ENCODE results near the gene OSGIN1. TPM values are rescaled to one million over a fixed set of nuclear protein-coding genes. Genes with fewer than 3 reads are reported as not detected.
A peak's percentile ranks its signal among the peaks of the same experiment; 100 is the strongest.

Gene OSGIN1
- total RNA-seq, 1 donor from 2014 or later: 19.0 TPM

DNA sequence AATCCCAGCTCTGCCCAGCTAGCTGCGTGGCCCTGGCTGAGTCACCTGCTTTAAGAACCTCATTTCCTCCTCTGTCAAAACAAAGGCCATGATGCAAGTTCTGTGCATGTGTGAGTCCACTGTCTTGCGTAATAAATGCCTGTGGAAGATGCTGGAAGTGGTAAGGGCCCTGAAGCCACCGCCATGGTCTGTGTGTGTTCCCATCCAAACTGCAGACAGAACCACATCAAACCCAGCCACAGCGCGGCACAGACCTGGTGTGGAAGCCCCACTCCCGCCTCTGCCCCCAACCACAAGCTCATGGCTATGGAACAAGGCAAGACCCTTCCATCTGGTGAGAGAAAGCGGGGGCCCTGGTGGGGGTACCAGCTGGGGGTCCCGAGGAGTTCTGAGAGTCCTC, 41.0 kb downstream of the OSGIN1 start:
- H3K9me3 ChIP-seq: no peaks in the 10 kb centered on the region
- DNase-seq: peak; percentile 60
- ATAC-seq: peak; percentile 42
- H3K4me1 ChIP-seq: no peaks in the 10 kb centered on the region
- no peaks in the 10 kb centered on the region for H3K36me3 ChIP-seq
- H3K27me3 ChIP-seq: peaks cover 15% of the 10 kb centered on the region
- H3K27ac ChIP-seq: no peak overlapping the region
- intact Hi-C loops (cut with DNase I): no loop called here
- H3K4me3 ChIP-seq: no peak overlapping the region
- TF ChIP-seq, protein P1, sequence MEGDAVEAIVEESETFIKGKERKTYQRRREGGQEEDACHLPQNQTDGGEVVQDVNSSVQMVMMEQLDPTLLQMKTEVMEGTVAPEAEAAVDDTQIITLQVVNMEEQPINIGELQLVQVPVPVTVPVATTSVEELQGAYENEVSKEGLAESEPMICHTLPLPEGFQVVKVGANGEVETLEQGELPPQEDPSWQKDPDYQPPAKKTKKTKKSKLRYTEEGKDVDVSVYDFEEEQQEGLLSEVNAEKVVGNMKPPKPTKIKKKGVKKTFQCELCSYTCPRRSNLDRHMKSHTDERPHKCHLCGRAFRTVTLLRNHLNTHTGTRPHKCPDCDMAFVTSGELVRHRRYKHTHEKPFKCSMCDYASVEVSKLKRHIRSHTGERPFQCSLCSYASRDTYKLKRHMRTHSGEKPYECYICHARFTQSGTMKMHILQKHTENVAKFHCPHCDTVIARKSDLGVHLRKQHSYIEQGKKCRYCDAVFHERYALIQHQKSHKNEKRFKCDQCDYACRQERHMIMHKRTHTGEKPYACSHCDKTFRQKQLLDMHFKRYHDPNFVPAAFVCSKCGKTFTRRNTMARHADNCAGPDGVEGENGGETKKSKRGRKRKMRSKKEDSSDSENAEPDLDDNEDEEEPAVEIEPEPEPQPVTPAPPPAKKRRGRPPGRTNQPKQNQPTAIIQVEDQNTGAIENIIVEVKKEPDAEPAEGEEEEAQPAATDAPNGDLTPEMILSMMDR (IDR thresholded peaks at IDR 0.05): no peak

DNA sequence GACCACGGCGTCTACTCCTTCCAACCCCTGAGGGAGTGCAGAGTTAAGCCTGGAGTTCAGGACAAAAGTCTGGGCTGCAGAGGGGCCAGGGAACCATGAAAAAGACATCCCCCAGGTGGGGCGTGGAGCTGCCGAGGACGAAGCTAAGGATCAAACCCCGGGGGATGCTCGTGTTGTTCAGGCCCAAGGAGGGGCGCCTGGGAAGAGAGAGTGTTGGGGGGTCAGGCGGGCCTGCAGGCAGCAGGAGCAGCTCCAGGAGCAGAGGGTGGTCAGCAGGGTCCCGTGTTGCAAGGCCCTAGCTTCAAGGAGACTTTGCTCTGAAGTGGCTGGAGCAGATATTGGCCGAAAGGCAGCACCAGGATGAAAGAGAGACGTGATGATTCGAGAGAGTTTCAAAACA, 41.7 kb downstream of the OSGIN1 start:
- no peaks in the 10 kb centered on the region for H3K9me3 ChIP-seq
- H3K27me3 ChIP-seq: peaks cover 21% of the 10 kb centered on the region
- H3K4me1 ChIP-seq: no peaks in the 10 kb centered on the region
- H3K4me3 ChIP-seq: no peak overlapping the region
- TF ChIP-seq, protein P1 (IDR thresholded peaks at IDR 0.05): no peak
- H3K36me3 ChIP-seq: no peaks in the 10 kb centered on the region
- no peak for DNase-seq
- H3K27ac ChIP-seq: no peak overlapping the region
- intact Hi-C loops (cut with DNase I): no loop called here
- no peak for ATAC-seq

DNA sequence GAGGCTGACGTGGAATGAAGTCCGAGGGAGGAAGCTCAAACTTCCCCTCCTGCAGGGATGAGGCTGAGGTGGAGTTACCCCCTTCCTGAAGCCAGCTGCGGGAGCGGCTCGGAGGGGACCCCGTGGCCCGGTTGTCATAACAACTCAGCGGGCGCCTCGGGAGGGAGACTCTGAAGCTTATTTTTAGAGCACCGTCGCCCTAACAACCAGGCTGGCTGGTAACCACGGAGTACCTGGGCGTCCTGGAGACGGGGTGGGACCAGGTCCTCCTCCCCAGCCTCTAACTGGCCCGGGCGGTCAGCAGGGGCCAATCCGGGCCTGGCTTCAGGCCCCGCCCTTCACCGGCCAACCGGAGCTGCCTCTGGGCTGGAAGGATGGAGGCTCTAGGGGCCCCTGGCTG, 42.7 kb downstream of the OSGIN1 start:
- DNase-seq (no peak), ATAC-seq (peak; percentile 79)
- intact Hi-C loops (cut with DNase I): no loop called here
- Histone ChIP-seq H3K4me3 (no peak overlapping the region), H3K36me3 (no peaks in the 10 kb centered on the region), H3K4me1 (no peaks in the 10 kb centered on the region), H3K9me3 (no peaks in the 10 kb centered on the region), H3K27ac (no peak overlapping the region), H3K27me3 (peaks cover 23% of the 10 kb centered on the region)
- TF ChIP-seq, protein P1 (IDR thresholded peaks at IDR 0.05): no peak

DNA sequence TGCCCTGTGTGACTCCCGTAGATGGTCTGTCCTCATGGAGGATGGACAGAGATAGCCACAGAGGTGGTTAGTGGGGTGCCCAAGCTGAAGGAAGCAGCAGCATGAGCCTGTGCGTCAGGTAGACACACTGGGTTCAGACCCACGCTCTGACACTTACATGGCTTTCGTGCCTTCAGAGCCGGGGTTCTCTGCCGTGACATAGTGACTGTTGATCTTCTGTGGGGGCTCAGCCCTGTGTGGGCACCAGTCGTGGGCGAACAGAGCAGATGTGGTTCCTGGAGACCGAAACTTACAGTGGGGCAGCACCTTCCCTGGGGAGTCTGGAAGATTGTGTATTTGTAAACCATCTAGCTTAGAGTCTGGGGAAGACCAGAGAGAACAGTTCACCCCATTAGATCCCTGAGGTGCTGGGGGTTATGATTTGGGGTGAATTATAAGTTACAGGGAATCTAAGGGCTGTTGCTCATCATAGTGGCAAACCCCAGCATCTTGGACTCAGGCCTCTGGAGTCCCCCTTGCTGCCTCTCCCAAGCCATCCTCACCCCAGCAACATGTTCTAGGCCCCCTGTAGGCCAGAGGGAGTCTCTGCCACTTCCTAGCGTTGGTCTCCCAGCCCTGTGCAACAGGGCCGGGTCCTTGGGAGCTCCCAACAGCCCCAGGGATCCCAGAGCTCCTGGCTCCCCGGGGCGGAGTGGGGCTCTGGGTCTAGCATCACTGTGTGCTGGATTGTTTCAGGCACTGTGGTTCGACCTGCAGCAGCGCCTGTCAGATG, 43.6 kb downstream of the OSGIN1 start:
- Histone ChIP-seq H3K9me3 (no peaks in the 10 kb centered on the region), H3K36me3 (no peaks in the 10 kb centered on the region), H3K4me3 (no peak overlapping the region), H3K27ac (no peak overlapping the region), H3K27me3 (peaks cover 23% of the 10 kb centered on the region), H3K4me1 (no peaks in the 10 kb centered on the region)
- no peak for ATAC-seq
- TF ChIP-seq, protein P1 (IDR thresholded peaks at IDR 0.05): no peak
- intact Hi-C loops (cut with DNase I): no loop called here
- no peak for DNase-seq

DNA sequence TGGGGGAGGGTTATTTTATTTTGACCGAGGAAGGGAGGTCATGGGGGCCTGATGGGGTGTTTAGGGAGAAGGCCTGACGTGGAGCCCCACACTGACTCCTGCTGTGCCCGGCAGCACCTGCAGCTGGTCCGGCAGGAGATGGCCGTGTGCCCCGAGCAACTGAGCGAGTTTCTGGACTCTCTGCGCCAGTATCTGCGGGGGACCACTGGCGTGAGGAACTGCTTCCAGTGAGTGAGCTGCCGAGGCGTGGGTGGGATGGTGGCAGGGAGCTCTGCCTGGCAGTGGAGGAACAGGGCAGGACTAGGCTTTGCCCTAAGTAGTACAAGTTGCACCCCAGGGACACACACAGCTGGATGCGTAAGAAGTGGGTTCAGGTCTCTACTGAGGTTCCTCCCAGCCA, 45.1 kb downstream of the OSGIN1 start:
- H3K27ac ChIP-seq: no peak overlapping the region
- H3K27me3 ChIP-seq: peaks cover 25% of the 10 kb centered on the region
- H3K4me3 ChIP-seq: no peak overlapping the region
- no peaks in the 10 kb centered on the region for H3K4me1 ChIP-seq
- no peaks in the 10 kb centered on the region for H3K9me3 ChIP-seq
- TF ChIP-seq, protein P1 (IDR thresholded peaks at IDR 0.05): no peak
- no peak for ATAC-seq
- no peaks in the 10 kb centered on the region for H3K36me3 ChIP-seq
- no peak for DNase-seq
- intact Hi-C loops (cut with DNase I): no loop called here

All from upper lobe of right lung (tissue), 1 donor.